Spinal cord (tissue), 10 donors: ENCODE data around the gene LEPR. TPM values are rescaled to one million over a fixed set of nuclear protein-coding genes. Genes with fewer than 3 reads are reported as not detected.

Experiments
- DNase-seq, 6 donors: peaks; one replicate each; pipeline versions ENCODE4 v3.0.0 to v3.0.0-alpha.2; 2013 to 2015; ENCODE audit warnings: low spot score in 6 of 6, low read depth in 4 of 6
- H3K27ac ChIP-seq: one replicate; pipeline ENCODE4 v1.5.1; 2013; ENCODE audit warnings: low read depth, low read length, control low read depth
- H3K27me3 ChIP-seq: one replicate; pipeline ENCODE4 v1.6.1; 2013; ENCODE audit warnings: low read length; ENCODE audit not compliant: control insufficient read depth, insufficient read depth
- H3K36me3 ChIP-seq: one replicate; pipeline ENCODE4 v1.6.1; 2013; ENCODE audit warnings: low read length; ENCODE audit not compliant: control insufficient read depth, insufficient read depth
- H3K4me1 ChIP-seq: one replicate; pipeline ENCODE4 v1.6.1; 2013; ENCODE audit warnings: low read length; ENCODE audit not compliant: control insufficient read depth, insufficient read depth
- H3K4me3 ChIP-seq: one replicate; pipeline ENCODE4 v1.5.1; 2013; ENCODE audit warnings: low read depth, low read length, control low read depth
- H3K9me3 ChIP-seq: one replicate; pipeline ENCODE4 v1.6.1; 2013; ENCODE audit warnings: low read length; ENCODE audit not compliant: control insufficient read depth, insufficient read depth
- WGBS: methylation state at CpG from one replicate; pipeline ENCODE4 v1.1.5; 2013; ENCODE audit warnings: missing lambda C conversion rate; ENCODE audit not compliant: insufficient coverage; 5-methylcytosine and 5-hydroxymethylcytosine counted together
- polyA plus RNA-seq, 2 donors: library from polyadenylated mRNA; unstranded; fragments of 120-200 nt; gene quantifications; one replicate each; pipeline ENCODE4 v1.2.1, GENCODE V29; 2013; ENCODE audit not compliant: insufficient read length in 2 of 2
- total RNA-seq, 2 donors: library from RNA; depleted of rRNA in 1 of 2; stranded (reverse); fragments of 120-200 nt in 1 of 2; fragments of >200 nt in 1 of 2; gene quantifications; one replicate each; pipeline versions ENCODE4 v1.2.3 to v1.2.4, GENCODE V29; 2013 to 2014
- donor health status: healthy.

Gene LEPR
- total and polyA plus RNA-seq, 4 donors = 6.9 to 197 (median 75.0) TPM

DNA sequence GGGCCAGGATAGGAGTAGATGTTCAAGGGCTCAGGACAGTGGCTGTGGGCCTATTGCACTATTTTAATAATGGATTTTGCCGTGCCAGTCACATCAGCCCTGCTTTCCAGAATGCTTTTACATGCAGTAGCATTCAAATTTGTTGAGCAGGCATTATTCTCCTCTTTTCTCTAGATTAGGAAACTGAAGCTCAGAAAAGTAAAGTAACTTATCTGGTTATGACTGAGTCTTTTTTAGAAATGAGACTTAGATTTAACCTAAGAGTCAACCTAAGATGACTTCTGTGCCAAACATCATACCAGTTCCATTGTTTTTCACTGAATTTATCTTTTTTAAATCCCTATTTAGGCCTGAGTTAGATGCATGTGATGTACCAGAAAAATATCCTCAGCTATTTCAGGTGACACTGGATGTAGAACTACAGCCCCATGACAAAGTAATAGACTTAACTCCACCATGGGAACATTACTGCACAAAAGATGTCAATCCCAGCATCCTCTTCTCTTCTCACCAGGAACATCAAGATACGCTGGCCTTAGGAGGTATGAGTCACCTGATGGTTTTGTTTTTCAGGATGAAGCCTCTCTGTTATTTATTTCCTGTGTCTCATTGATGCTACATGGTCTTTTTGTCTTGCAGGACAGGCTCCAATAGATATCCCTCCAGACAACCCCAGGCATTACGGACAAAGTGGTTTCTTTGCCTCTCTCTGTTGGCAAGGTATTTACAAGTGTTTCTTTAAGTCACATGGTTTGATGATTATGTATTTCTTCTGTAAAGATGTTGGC lies 31.4 kb upstream of the LEPR start:
- Histone ChIP-seq H3K9me3 (no peaks in the 10 kb centered on the region), H3K36me3 (peaks cover 15% of the 10 kb centered on the region), H3K4me3 (no peak overlapping the region), H3K27ac (no peak overlapping the region), H3K27me3 (no peaks in the 10 kb centered on the region), H3K4me1 (no peaks in the 10 kb centered on the region)
- 67% methylated on average over 1 of the region's 3 CpGs for WGBS
- no peak for DNase-seq

DNA sequence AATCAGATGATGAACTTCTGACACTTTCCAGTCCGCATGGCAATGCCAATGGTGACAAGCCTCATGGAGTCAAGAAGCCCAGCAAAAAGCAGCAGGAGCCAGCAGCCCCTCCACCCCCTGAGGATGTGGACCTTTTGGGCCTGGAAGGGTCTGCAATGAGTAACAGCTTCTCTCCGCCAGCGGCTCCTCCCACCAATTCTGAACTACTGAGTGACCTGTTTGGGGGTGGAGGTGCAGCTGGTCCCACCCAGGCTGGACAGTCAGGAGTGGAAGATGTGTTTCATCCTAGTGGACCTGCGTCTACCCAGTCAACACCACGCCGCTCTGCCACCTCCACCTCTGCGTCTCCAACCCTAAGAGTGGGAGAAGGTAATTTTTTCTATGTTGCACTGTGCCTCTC lies 28.0 kb upstream of the LEPR start:
- peaks cover 20% of the 10 kb centered on the region for H3K36me3 ChIP-seq
- no peaks in the 10 kb centered on the region for H3K27me3 ChIP-seq
- H3K9me3 ChIP-seq = no peaks in the 10 kb centered on the region
- H3K4me3 ChIP-seq = no peak overlapping the region
- 89% methylated on average over 1 of the region's 7 CpGs for WGBS
- DNase-seq = no peak
- no peaks in the 10 kb centered on the region for H3K4me1 ChIP-seq
- no peak overlapping the region for H3K27ac ChIP-seq

DNA sequence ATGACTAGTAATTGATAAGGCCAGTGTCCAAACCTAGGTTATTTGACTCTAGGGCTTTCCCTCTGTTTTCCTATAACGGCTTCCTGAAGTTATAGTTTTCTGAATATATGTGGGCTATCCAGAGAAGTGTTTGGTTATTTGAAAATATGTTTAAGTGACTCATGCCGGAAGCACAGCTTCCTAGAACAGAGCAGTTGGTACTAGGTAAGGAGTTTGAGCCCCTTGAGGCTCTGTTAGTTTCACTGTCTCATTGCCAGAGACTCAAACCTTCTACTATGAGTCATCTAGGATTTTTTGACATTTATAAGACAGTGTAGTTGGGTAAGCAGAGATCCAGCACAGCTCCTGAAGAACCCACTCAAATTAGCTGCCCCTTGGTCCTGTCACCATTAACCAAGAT lies 27.1 kb upstream of the LEPR start:
- Histone ChIP-seq H3K27ac (no peak overlapping the region), H3K9me3 (no peaks in the 10 kb centered on the region), H3K27me3 (no peaks in the 10 kb centered on the region), H3K36me3 (peaks cover 17% of the 10 kb centered on the region), H3K4me1 (no peaks in the 10 kb centered on the region), H3K4me3 (no peak overlapping the region)
- no peak for DNase-seq
- WGBS = 100% methylated on average over 1 of the region's 2 CpGs

GRCh38 chr1:65393928-65394327 lies 26.5 kb upstream of the LEPR start:
- Histone ChIP-seq H3K27me3 (no peaks in the 10 kb centered on the region), H3K4me3 (no peak overlapping the region), H3K4me1 (no peaks in the 10 kb centered on the region), H3K9me3 (no peaks in the 10 kb centered on the region), H3K36me3 (peaks cover 14% of the 10 kb centered on the region), H3K27ac (no peak overlapping the region)
- 75% methylated on average over 1 of the region's 1 CpG for WGBS
- no peak for DNase-seq

DNA sequence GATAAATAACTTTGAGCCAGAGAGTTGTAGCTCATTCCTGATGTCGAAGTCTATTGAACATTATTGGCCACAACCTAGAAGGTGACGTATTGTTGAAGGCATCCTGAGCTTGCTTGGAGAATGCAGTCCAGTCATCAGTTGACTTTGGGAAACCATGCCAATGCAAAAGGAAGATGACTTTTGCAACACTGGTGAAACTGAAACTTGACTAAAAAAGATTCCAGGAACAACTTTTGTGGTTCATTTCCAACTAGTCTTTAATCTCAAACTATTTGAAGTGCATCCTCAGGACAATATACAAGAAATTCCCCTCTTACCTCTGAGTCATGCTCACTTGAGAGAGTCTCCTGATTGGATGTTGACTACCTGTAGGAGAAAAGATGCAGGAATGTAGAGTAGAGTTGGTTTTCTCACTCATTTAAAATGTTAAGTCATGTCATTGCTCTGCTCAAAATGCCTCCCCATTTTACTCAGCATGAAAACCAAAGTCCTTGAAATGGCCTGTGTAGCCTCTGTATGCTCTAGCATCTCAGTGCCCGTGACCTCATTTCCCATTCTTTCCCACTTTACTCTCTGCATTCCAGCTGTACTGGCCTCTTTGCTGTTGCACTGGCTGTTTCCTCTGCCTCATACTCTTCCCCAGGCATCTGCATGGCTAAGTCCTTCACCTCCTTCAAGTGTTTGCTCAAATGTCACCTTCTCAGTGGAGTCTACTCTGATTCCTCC lies 24.4 kb upstream of the LEPR start:
- Histone ChIP-seq H3K36me3 (peaks cover 10% of the 10 kb centered on the region), H3K9me3 (no peaks in the 10 kb centered on the region), H3K4me3 (no peak overlapping the region), H3K4me1 (no peaks in the 10 kb centered on the region), H3K27ac (no peak overlapping the region), H3K27me3 (no peaks in the 10 kb centered on the region)
- WGBS = 96% methylated on average over 3 of the region's 3 CpGs
- DNase-seq = no peak

DNA sequence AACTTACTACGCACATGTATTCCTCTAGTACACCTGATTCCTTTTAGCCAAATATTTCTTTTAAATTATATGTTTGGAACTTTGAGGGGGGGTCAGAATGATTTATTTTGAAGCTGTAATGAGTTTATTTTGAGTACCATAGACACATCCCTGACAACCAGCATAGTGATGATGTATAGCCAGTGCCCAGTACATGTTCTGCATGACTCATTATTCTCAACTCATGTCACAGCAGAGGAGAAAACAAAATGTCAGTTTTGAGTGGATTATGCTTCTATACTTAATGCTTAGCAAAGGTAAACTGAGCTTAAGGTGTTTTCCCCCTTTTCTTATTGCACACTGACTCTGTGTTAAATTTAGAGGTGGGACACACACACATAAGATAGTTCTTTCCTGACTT lies 22.4 kb upstream of the LEPR start:
- DNase-seq = no peak
- Histone ChIP-seq H3K27ac (no peak overlapping the region), H3K36me3 (peaks cover 5% of the 10 kb centered on the region), H3K4me1 (no peaks in the 10 kb centered on the region), H3K4me3 (no peak overlapping the region), H3K9me3 (no peaks in the 10 kb centered on the region), H3K27me3 (no peaks in the 10 kb centered on the region)
- WGBS = no CpG with 5 or more reads among the region's 1 CpG

DNA sequence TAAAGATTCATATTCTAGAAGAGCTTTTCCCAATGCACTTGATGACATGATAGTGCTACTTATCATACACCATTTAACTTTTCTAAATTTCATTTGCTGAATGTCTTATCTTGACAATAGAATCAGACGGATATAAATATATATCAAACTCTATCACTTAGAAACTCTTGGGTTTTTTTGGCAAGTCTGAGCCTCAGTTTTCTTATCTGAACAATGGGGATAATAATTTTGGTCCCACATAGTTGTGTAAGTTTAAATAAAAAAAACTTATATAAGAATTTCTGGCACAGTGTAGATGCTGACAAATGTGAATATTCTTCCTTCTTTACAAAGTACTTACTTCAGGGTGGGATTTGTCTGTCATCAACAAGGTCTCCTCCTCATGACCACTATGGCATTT lies 21.5 kb upstream of the LEPR start:
- Histone ChIP-seq H3K4me3 (no peak overlapping the region), H3K27ac (no peak overlapping the region), H3K36me3 (peaks cover 5% of the 10 kb centered on the region), H3K9me3 (no peaks in the 10 kb centered on the region), H3K27me3 (no peaks in the 10 kb centered on the region), H3K4me1 (no peaks in the 10 kb centered on the region)
- no peak for DNase-seq
- no CpG with 5 or more reads among the region's 1 CpG for WGBS

DNA sequence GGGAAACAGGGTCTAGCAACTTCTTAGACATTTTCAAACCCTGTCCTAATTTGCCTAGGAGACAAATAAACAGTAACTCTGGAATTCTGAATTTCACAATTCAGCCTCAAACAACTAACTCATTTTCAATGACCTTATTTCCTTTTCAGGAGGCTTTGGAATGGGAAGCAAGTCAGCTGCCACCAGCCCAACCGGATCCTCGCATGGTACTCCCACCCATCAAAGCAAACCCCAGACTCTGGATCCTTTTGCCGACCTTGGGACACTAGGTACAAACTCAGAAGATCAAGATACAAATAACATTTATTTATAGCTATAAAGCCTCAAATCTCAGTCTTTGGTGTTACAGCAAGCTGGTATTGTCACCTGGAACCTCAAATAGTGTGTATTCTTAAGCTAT lies 18.9 kb upstream of the LEPR start:
- Histone ChIP-seq H3K4me1 (no peaks in the 10 kb centered on the region), H3K4me3 (no peak overlapping the region), H3K36me3 (peaks cover 6% of the 10 kb centered on the region), H3K9me3 (no peaks in the 10 kb centered on the region), H3K27ac (no peak overlapping the region), H3K27me3 (no peaks in the 10 kb centered on the region)
- DNase-seq = no peak
- WGBS = 95% methylated on average over 2 of the region's 3 CpGs

GRCh38 chr1:65404941-65405340 lies 15.5 kb upstream of the LEPR start:
- DNase-seq = no peak
- H3K36me3 ChIP-seq = peaks cover 10% of the 10 kb centered on the region
- H3K4me1 ChIP-seq = no peaks in the 10 kb centered on the region
- H3K4me3 ChIP-seq = no peak overlapping the region
- H3K27ac ChIP-seq = no peak overlapping the region
- no peaks in the 10 kb centered on the region for H3K27me3 ChIP-seq
- no peaks in the 10 kb centered on the region for H3K9me3 ChIP-seq

- H3K27ac ChIP-seq = no peak overlapping the region
- 67% methylated on average over 1 of the region's 2 CpGs for WGBS
- no peak for DNase-seq
- H3K4me3 ChIP-seq = no peak overlapping the region
- H3K27me3 ChIP-seq = no peaks in the 10 kb centered on the region
- H3K9me3 ChIP-seq = no peaks in the 10 kb centered on the region
- H3K4me1 ChIP-seq = no peaks in the 10 kb centered on the region
- H3K36me3 ChIP-seq = peaks cover 10% of the 10 kb centered on the region
Measured at GRCh38 chr1:65407877-65408276, 12.6 kb upstream of the LEPR start.
